H9 (cell line): ENCODE results near the gene FAHD1. TPM values are rescaled to one million over a fixed set of nuclear protein-coding genes. Genes with fewer than 3 reads are reported as not detected.

Experiments
- DNase-seq: peaks from one replicate; pipeline ENCODE4 v3.0.0-alpha.2; 2017
- H2AFZ ChIP-seq: one replicate; pipeline ENCODE4 v1.6.1; 2013; ENCODE audit warnings: mild to moderate bottlenecking, low read length, control low read depth, moderate library complexity
- H2AK5ac ChIP-seq: 2 replicates; pipeline ENCODE4 v1.6.1; 2013; ENCODE audit warnings: low read length, control low read depth, mixed read lengths; ENCODE audit not compliant: insufficient read length
- H2BK120ac ChIP-seq: one replicate; pipeline ENCODE4 v1.6.1; 2013; ENCODE audit warnings: low read depth, mild to moderate bottlenecking, low read length, control low read depth, inconsistent platforms; ENCODE audit not compliant: poor library complexity, severe bottlenecking
- H2BK12ac ChIP-seq: 2 replicates; pipeline ENCODE4 v1.6.1; 2013; ENCODE audit warnings: low read length, control low read depth, mixed read lengths, low read depth; ENCODE audit not compliant: insufficient read length
- H2BK15ac ChIP-seq: 2 replicates; pipeline ENCODE4 v1.6.1; 2013; ENCODE audit warnings: low read depth, low read length, control low read depth
- H2BK20ac ChIP-seq: one replicate; pipeline ENCODE4 v1.6.1; 2013; ENCODE audit warnings: low read depth, mild to moderate bottlenecking, low read length, control low read depth, inconsistent platforms; ENCODE audit not compliant: poor library complexity, severe bottlenecking
- H2BK5ac ChIP-seq: 2 replicates; pipeline ENCODE4 v1.6.1; 2013; ENCODE audit warnings: low read length, control low read depth, mixed read lengths; ENCODE audit not compliant: insufficient read length
- H3K14ac ChIP-seq: 2 replicates; pipeline ENCODE4 v1.6.1; 2013; ENCODE audit warnings: low read length, control low read depth; ENCODE audit not compliant: insufficient read depth
- H3K18ac ChIP-seq: 2 replicates; pipeline ENCODE4 v1.6.1; 2013; ENCODE audit warnings: low read depth, mild to moderate bottlenecking, mixed read lengths, low read length, control low read depth; ENCODE audit not compliant: insufficient read length
- H3K23ac ChIP-seq: 2 replicates; pipeline ENCODE4 v1.6.1; 2013; ENCODE audit warnings: low read length, control low read depth, mixed read lengths, low read depth; ENCODE audit not compliant: insufficient read length
- H3K23me2 ChIP-seq: 2 replicates; pipeline ENCODE4 v1.6.1; 2013; ENCODE audit warnings: low read depth, mild to moderate bottlenecking, mixed read lengths, low read length, control low read depth; ENCODE audit not compliant: insufficient read length, poor library complexity, severe bottlenecking
- H3K27ac ChIP-seq: 2 replicates; pipeline ENCODE4 v1.5.1; 2013; ENCODE audit warnings: low read length, control low read depth, mixed read lengths, low read depth; ENCODE audit not compliant: insufficient read length
- H3K27me3 ChIP-seq: 2 replicates; pipeline ENCODE4 v1.6.1; 2013; ENCODE audit warnings: low read length, control low read depth, inconsistent platforms; ENCODE audit not compliant: insufficient read depth
- H3K4ac ChIP-seq: 2 replicates; pipeline ENCODE4 v1.6.1; 2013; ENCODE audit warnings: low read depth, mild to moderate bottlenecking, control low read depth, inconsistent platforms, low read length, moderate library complexity
- H3K4me1 ChIP-seq: 2 replicates; pipeline ENCODE4 v1.6.1; 2013; ENCODE audit warnings: low read length, control low read depth, inconsistent platforms; ENCODE audit not compliant: insufficient read depth
- H3K4me2 ChIP-seq: 2 replicates; pipeline ENCODE4 v1.6.1; 2013; ENCODE audit warnings: low read length, control low read depth, mixed read lengths; ENCODE audit not compliant: insufficient read length, insufficient read depth
- H3K56ac ChIP-seq: 2 replicates; pipeline ENCODE4 v1.6.1; 2013; ENCODE audit warnings: low read depth, mild to moderate bottlenecking, mixed read lengths, low read length, control low read depth; ENCODE audit not compliant: insufficient read length
- H3K79me1 ChIP-seq: 2 replicates; pipeline ENCODE4 v1.6.1; 2013; ENCODE audit warnings: low read depth, mild to moderate bottlenecking, moderate library complexity, low read length, control low read depth, inconsistent platforms; ENCODE audit not compliant: insufficient read depth, poor library complexity, severe bottlenecking
- H3K79me2 ChIP-seq: 2 replicates; pipeline ENCODE4 v1.6.1; 2013; ENCODE audit warnings: low read length, control low read depth, inconsistent platforms; ENCODE audit not compliant: insufficient read depth
- H3K9ac ChIP-seq: 2 replicates; pipeline ENCODE4 v1.6.1; 2013; ENCODE audit warnings: low read length, control low read depth, mixed read lengths; ENCODE audit not compliant: insufficient read length; ENCODE audit errors: extremely low read depth
- H3K9me3 ChIP-seq: one replicate; pipeline ENCODE4 v1.6.1; 2013; ENCODE audit warnings: low read depth, low read length, inconsistent platforms; ENCODE audit not compliant: control insufficient read depth
- H3T11ph ChIP-seq: one replicate; pipeline ENCODE4 v1.6.1; 2013; ENCODE audit warnings: mild to moderate bottlenecking, low read length, control low read depth, inconsistent platforms
- H4K20me1 ChIP-seq: one replicate; pipeline ENCODE4 v1.6.1; 2013; ENCODE audit not compliant: control insufficient read depth, insufficient read length, insufficient read depth
- H4K5ac ChIP-seq: 2 replicates; pipeline ENCODE4 v1.6.1; 2013; ENCODE audit warnings: low read depth, mild to moderate bottlenecking, mixed read lengths, low read length, control low read depth; ENCODE audit not compliant: insufficient read length
- H4K8ac ChIP-seq: replicated peaks from 2 replicates; pipeline ENCODE4 v1.6.1; 2013; ENCODE audit warnings: low read length, control low read depth, mixed read lengths, low read depth; ENCODE audit not compliant: insufficient read length
- H4K91ac ChIP-seq: 2 replicates; pipeline ENCODE4 v1.6.1; 2013; ENCODE audit warnings: low read depth, mild to moderate bottlenecking, moderate library complexity, mixed read lengths, low read length, control low read depth; ENCODE audit not compliant: insufficient read length
- H3K27ac Mint-ChIP-seq, 3 experiments: 2 replicates in 2 of 3; 3 replicates in 1 of 3; pipeline ENCODE4 v1.8.0; 2020 to 2021; ENCODE audit warnings: mixed read lengths in 3 of 3, mild to moderate bottlenecking in 1 of 3, moderate library complexity in 1 of 3
- H3K27me3 Mint-ChIP-seq: 2 replicates; pipeline ENCODE4 v1.8.0; 2021; ENCODE audit warnings: low read depth, mild to moderate bottlenecking, moderate library complexity, mixed read lengths
- H3K36me3 Mint-ChIP-seq, 3 experiments: 2 replicates in 2 of 3; 3 replicates in 1 of 3; pipeline ENCODE4 v1.8.0; 2020 to 2021; ENCODE audit warnings: low read depth in 3 of 3, mixed read lengths in 3 of 3; ENCODE audit not compliant: insufficient read depth in 1 of 3
- H3K4me1 Mint-ChIP-seq, 2 experiments: 2 replicates each; pipeline ENCODE4 v1.8.0; 2020; ENCODE audit warnings: mixed read lengths in 2 of 2
- H3K4me3 Mint-ChIP-seq, 2 experiments: 2 replicates in 1 of 2; 3 replicates in 1 of 2; pipeline ENCODE4 v1.8.0; 2020 to 2021; ENCODE audit warnings: mild to moderate bottlenecking in 2 of 2, mixed read lengths in 2 of 2, moderate library complexity in 1 of 2
- H3K9me3 Mint-ChIP-seq, 2 experiments: 2 replicates in 1 of 2; 3 replicates in 1 of 2; pipeline ENCODE4 v1.8.0; 2020; ENCODE audit warnings: mild to moderate bottlenecking in 2 of 2, mixed read lengths in 2 of 2, moderate library complexity in 1 of 2
- CTCF ChIP-seq: fragments of 200-600 bp; sonication (generic); conservative IDR thresholded peaks from 3 replicates; pipeline ENCODE4 v1.8.0; 2021; ENCODE audit warnings: antibody characterized with exemption, mild to moderate bottlenecking
- WGBS: extraction: QIAGEN DNeasy Blood & Tissue Kit; methylation state at CpG from one replicate; pipeline ENCODE4 v1.1.7; 2013; ENCODE audit warnings: missing lambda C conversion rate, low lambda C conversion rate, mixed read lengths; ENCODE audit not compliant: insufficient read length; ENCODE audit errors: extremely low coverage; 5-methylcytosine and 5-hydroxymethylcytosine counted together
- total RNA-seq: library from RNA; stranded (reverse); gene quantifications from 2 replicates; pipeline ENCODE4 v1.2.1, GENCODE V29; 2021

Gene FAHD1
- total RNA-seq, 1 experiment from 2014 or later, result 16.2 TPM

- Histone ChIP-seq H2AK5ac (no peak overlapping the region), H4K20me1 (no peaks in the 10 kb centered on the region), H2BK20ac (no peak overlapping the region), H3K14ac (no peak overlapping the region), H3K27ac (no peak overlapping the region), H4K5ac (no peak overlapping the region), H3K4me1 (no peaks in the 10 kb centered on the region; the same call in 1 of the 2 replicates), H2AFZ (no peak overlapping the region), H4K8ac (no peak overlapping the region), H3K56ac (no peak overlapping the region), H3K4me2 (peak overlapping the region; percentile 70), H3K9ac (peak overlapping the region; percentile 61), H2BK120ac (no peak overlapping the region), H3K27me3 (no peaks in the 10 kb centered on the region), H2BK12ac (no peak overlapping the region), H3K18ac (no peak overlapping the region), H3K79me2 (peaks cover 6% of the 10 kb centered on the region; the same call in 1 of the 2 replicates), H3T11ph (no peak overlapping the region), H3K23ac (no peak overlapping the region), H2BK15ac (no peak overlapping the region), H2BK5ac (no peak overlapping the region), H4K91ac (no peak overlapping the region), H3K79me1 (peaks cover 5% of the 10 kb centered on the region), H3K9me3 (no peaks in the 10 kb centered on the region), H3K4ac (no peak overlapping the region), H3K23me2 (peaks cover 5% of the 10 kb centered on the region)
- no peak for DNase-seq
- Mint-ChIP-seq H3K4me3 (peak overlapping the region; percentile 91 to 94), H3K27ac (peak overlapping the region; percentile 44 to 95 (median 72); a peak in 4 of 7 replicates), H3K36me3 (peaks cover 2 to 38% (median 13%) of the 10 kb centered on the region in 3 experiments; a peak in 5 of 7 replicates), H3K4me1 (peaks cover 7 to 14% of the 10 kb centered on the region in 2 experiments), H3K27me3 (peaks cover 2% of the 10 kb centered on the region; the same call in 1 of the 2 replicates), H3K9me3 (no peaks in the 10 kb centered on the region)
- no peak for TF ChIP-seq CTCF
- WGBS, result no CpG with 5 or more reads among the region's 20 CpGs
Observed at GRCh38 chr16:1781254-1781653, 45.8 kb upstream of the FAHD1 start.
